ENCODE measurements around the gene MYO3B.
A peak's percentile ranks its signal among the peaks of the same experiment; 100 is the strongest.

The MYO3B gene

DNA sequence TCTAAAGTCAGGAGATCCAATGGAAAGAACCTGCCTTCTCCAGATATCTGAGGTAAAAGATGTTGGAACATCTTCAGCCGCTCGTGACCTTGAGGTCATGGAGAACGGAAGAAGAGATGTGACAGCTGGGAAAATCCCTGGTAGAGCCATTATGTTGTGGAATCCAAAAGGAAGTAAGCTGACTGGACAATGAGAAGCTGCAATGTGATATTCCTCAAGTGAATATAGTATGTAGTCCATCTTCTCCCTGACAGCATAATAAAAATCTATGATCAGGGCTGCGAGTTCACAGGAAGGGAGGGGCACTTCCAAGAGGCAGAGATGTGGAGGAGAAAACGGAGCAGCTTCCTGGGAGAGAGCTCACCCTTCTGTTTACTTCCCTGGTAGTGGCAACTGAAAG is 336.2 kb downstream of the MYO3B start:
- no peak for TF ChIP-seq ZFX (IDR thresholded peaks at IDR 0.05)
- no peak overlapping the region for H3K27ac ChIP-seq

GRCh38 chr2:170517538-170517937 is 339.6 kb downstream of the MYO3B start:
- TF ChIP-seq CTCF (conservative IDR thresholded peaks at IDR 0.05), result no peak
- TF ChIP-seq ZFX (IDR thresholded peaks at IDR 0.05), result no peak
- no peak overlapping the region for H3K27ac ChIP-seq

DNA sequence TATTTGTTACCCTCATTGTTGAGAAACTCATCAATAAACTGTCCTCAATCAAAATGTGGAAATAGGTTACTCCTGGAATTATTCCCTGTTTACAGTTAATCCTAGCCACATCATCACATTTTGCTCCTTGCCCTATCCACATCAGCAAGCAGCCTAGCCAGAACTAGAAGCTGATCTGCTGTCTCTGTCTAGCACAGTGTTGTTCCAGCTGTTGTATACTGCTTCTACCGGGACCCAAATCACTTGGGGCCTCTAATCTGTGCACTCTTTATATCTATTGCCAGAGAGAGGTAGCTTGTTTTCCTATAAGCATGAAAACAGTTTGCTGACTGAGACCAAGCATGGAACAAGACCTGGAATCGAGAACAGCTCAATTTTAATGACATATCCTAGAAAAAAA is 341.0 kb downstream of the MYO3B start:
- H3K27ac ChIP-seq, result no peak overlapping the region
- TF ChIP-seq CTCF (conservative IDR thresholded peaks at IDR 0.05), result no peak
- TF ChIP-seq ZFX (IDR thresholded peaks at IDR 0.05), result no peak

DNA sequence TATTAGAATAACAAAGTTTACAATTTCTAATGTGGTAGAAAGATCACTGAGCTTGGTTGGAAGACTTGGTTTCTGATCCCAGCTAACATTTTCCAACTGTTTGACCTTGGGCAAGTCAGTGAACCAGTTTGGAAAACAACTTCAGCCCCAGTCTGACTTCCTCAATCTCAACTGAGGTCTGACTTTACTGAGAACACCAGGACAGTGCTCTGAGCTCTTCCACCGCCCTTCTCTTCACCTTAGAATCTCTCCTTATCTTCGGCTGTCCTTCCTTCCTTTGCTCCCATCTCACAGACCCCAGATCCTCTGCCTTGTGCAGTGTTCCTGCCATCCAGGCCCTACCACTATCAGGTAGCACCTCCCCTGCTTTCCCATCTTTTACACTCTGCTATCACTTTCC is 343.4 kb downstream of the MYO3B start:
- H3K27ac ChIP-seq, result no peak overlapping the region
- TF ChIP-seq ZFX (IDR thresholded peaks at IDR 0.05) (no peak), CTCF (conservative IDR thresholded peaks at IDR 0.05) (no peak)

DNA sequence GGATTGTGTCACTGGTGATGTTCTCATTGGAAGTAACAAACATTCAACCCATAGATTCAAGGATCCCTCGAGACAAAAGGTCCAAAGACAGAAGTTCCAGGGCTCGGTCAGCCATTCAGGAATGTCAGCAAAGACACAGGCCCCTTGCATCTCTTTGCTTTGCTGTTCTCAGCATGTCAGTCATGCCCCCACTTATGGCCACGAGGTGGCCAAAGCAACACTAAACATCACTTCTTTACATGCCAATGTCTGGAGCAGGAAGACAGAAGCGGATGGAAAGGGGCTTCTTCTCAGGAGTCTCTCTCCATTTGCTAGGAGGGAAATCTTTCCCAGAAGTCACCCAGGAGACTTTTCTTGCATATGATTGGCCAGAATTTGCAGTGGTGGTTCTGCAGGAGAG is 345.6 kb downstream of the MYO3B start:
- no peak overlapping the region for H3K27ac ChIP-seq
- TF ChIP-seq CTCF (conservative IDR thresholded peaks at IDR 0.05), result peak; percentile 18
- TF ChIP-seq ZFX (IDR thresholded peaks at IDR 0.05), result no peak

DNA sequence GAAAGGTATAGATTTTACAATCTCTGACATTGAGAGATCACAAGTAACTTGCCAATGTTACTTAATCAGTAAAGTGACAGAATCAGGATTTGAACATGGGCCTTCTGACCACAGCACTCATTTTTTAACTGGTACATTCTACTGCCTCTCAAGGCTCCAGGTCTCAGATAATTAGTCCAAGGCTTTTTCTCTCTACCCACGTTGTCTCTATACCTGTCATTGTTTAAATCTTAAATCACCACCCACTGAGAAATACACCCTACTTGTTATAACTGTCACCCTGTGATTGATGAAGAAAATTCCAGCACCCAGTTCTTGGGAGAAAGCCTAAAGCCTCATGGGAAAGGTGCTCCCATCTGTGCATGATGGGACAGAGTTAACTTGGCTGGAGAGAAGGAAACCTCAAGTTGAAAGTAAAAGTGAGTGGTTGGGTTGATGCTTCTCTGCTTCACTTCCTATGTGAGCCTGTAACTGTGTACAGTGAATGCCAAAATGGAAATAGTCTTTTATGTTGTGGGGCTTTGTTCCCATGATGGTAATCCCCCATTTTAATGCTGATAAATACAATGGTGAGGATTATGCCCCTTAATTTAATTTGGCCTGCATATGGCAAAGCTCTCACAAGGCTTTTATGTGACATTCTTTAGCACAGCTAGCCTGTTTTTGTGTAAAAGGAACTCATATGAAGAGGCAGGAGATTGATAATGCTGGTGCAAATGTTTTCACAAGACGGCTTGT is 347.1 kb downstream of the MYO3B start:
- no peak overlapping the region for H3K27ac ChIP-seq
- TF ChIP-seq CTCF (conservative IDR thresholded peaks at IDR 0.05) (no peak), ZFX (IDR thresholded peaks at IDR 0.05) (no peak)

DNA sequence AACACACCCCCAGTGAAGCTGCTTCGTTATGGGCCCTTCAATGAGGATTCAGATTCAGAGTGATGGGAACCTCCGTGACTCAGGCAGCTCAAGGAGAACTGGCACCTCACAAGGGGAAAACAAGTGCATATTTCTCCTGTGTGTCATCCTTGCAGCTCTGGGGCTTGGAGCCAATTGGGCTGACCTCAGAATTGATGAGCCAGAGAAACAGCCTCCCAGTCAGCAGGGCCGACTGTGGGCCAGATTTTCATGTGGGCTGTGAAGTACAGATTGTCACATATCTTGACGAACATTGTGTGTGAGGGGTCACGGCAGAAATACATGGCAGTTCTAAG is 347.6 kb downstream of the MYO3B start:
- TF ChIP-seq ZFX (IDR thresholded peaks at IDR 0.05), result no peak
- H3K27ac ChIP-seq, result no peak overlapping the region

DNA sequence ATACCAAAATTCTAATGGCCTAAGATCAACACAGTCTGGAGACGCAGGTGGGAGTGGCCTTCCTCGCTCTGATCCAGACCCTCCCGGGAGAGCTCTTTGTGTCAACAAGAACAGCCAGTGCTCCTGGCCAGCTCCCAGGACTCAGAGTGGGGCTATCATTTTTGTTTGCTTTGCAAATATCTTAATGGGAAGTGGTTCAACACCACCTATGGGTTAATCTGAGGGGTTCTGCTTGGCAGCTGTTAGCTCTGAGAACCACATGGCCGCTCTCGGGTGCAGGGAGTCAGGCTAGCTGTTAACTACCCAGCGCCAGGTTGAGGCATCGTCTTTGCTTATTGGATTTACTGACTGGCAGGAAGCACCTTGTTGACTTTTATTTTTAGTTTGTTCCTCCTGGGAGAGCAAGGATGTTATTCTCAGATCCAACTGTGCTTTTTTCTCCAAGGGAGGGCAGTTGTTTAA is 352.4 kb downstream of the MYO3B start:
- TF ChIP-seq ZFX (IDR thresholded peaks at IDR 0.05), result no peak
- no peak for TF ChIP-seq CTCF (conservative IDR thresholded peaks at IDR 0.05)
- peak overlapping the region; percentile 60 for H3K27ac ChIP-seq
